Activated CD4-positive, CD25-positive, alpha-beta regulatory T cell (primary cell): ENCODE results near the gene STH.
"Not testable (repeated sequence)": the region's sequence is repeated elsewhere in the genome, so short reads cannot be mapped to it uniquely, and the experiment has no call there.

Experiments used
- DNase-seq, 4 experiments: peaks; one replicate each; lab custom pipeline; 2025; lab: John Stamatoyannopoulos, UW

STH gene

GRCh38 chr17:46006082-46006481 lies 7.0 kb downstream of the STH start:
- not testable (repeated sequence) for DNase-seq

GRCh38 chr17:46007461-46007965 lies 8.5 kb downstream of the STH start:
- DNase-seq, result no peak

- no peak for DNase-seq
These were observed 9.5 kb downstream of the STH start for GRCh38 chr17:46008591-46008990.

GRCh38 chr17:46009681-46010596 lies 10.9 kb downstream of the STH start:
- DNase-seq, result no peak

GRCh38 chr17:46010597-46011186 lies 11.6 kb downstream of the STH start:
- no peak for DNase-seq

GRCh38 chr17:46011711-46012505 lies 12.9 kb downstream of the STH start:
- DNase-seq, result no peak

GRCh38 chr17:46012506-46013079 lies 13.5 kb downstream of the STH start:
- DNase-seq, result no peak

GRCh38 chr17:46013127-46013501 lies 14.1 kb downstream of the STH start:
- no peak for DNase-seq

- no peak for DNase-seq
These were observed 14.6 kb downstream of the STH start for GRCh38 chr17:46013502-46014165.

GRCh38 chr17:46019408-46019925 lies 20.4 kb downstream of the STH start:
- DNase-seq, result not testable (repeated sequence)

GRCh38 chr17:46020023-46020761 lies 21.1 kb downstream of the STH start:
- DNase-seq, result peak in 2 of 4 experiments; percentile 36 to 51

GRCh38 chr17:46020998-46021397 lies 21.9 kb downstream of the STH start:
- no peak for DNase-seq

- DNase-seq, result not testable (repeated sequence)
These were observed 24.3 kb downstream of the STH start for GRCh38 chr17:46023366-46023765.

- no peak for DNase-seq
These were observed 24.8 kb downstream of the STH start for GRCh38 chr17:46023783-46024388.

GRCh38 chr17:46024590-46024989 lies 25.5 kb downstream of the STH start:
- no peak for DNase-seq

- DNase-seq, result no peak
These were observed 26.0 kb downstream of the STH start for GRCh38 chr17:46025060-46025459.

- no peak for DNase-seq
These were observed 26.6 kb downstream of the STH start for GRCh38 chr17:46025510-46026165.

GRCh38 chr17:46026166-46027047 lies 27.4 kb downstream of the STH start:
- DNase-seq, result no peak
